Left cardiac atrium (tissue), 4 donors: ENCODE measurements around the gene CYB561D1. TPM values are rescaled to one million over a fixed set of nuclear protein-coding genes. Genes with fewer than 3 reads are reported as not detected.
A peak's percentile ranks its signal among the peaks of the same experiment; 100 is the strongest.

Experiments
- ATAC-seq, 2 donors: fragments of 200-7000 bp; cut with Tn5 transposase; one replicate each; pipeline ENCODE4 v1.9.1; 2020; ENCODE audit warnings: mild to moderate bottlenecking in 2 of 2, moderate library complexity in 2 of 2
- DNase-seq: peaks from one replicate; pipeline ENCODE4 v3.0.0-alpha.2; 2020
- intact Hi-C, 2 donors: fragments of 100-400 bp; cut with DNase I; formaldehyde crosslinking; loops; one replicate each; pipeline versions ENCODE4 v1.14.1 to v1.15.1; 2022 to 2023
- total RNA-seq, 2 donors: library from RNA; stranded (reverse); fragmentation: NEBNext Ultra II Directional; extraction: Animal tissue kit (Norgen Biotek cat#: 25700); gene quantifications; one replicate each; pipeline ENCODE4 v1.2.1, GENCODE V29; 2021
- donor health status: DM: no; HTN: yes; CAD: no.
- donor health status: DM: no; HTN: yes; CAD: no; lungs with severe emphysema.
- donor health status: DM: yes; HTN: yes; CAD: no.
- donor health status: Dilated cardiomyopathy.

The CYB561D1 gene
- total RNA-seq, 2 donors from 2014 or later: 5.8 to 5.9 TPM

- no peak for DNase-seq
- ATAC-seq: no peak
- intact Hi-C loops: loop anchor here in 1 of 2 donors (10.0 kb wide), 1 partner anchor 273 kb away; no protein-coding TSS in a partner anchor
These were observed 43.7 kb downstream of the CYB561D1 start for GRCh38 chr1:109537450-109538178.

GRCh38 chr1:109538827-109539555 lies 45.1 kb downstream of the CYB561D1 start:
- ATAC-seq: no peak
- no peak for DNase-seq
- intact Hi-C loops: loop anchor here in 1 of 2 donors (10.0 kb wide), 1 partner anchor 274 kb away; no protein-coding TSS in a partner anchor

GRCh38 chr1:109539676-109540075 lies 45.8 kb downstream of the CYB561D1 start, which contains the start of gene GPR61:
TSS of gene GPR61 (plus strand) at chr1:109539872. CDS start at chr1:109543023, 3,151 bp downstream.
- no peak for ATAC-seq
- DNase-seq: no peak
- intact Hi-C loops: loop anchor here (5.0 to 10.0 kb wide), 3 partner anchors 228 to 445 kb away; partner anchors contain the start of gene AHCYL1 (in 1 of the 2)

GRCh38 chr1:109541102-109541501 lies 47.2 kb downstream of the CYB561D1 start:
- no peak for DNase-seq
- intact Hi-C loops: loop anchor here (5.0 to 10.0 kb wide), 2 partner anchors 226 to 444 kb away; partner anchors contain the start of gene AHCYL1 (in 1 of the 2)
- no peak for ATAC-seq

GRCh38 chr1:109542657-109543056 lies 48.8 kb downstream of the CYB561D1 start:
- no peak for ATAC-seq
- no peak for DNase-seq
- intact Hi-C loops: loop anchor here (5.0 to 10.0 kb wide), 2 partner anchors 225 to 442 kb away; partner anchors contain the start of gene AHCYL1 (in 1 of the 2)

- no peak for ATAC-seq
- DNase-seq: no peak
- intact Hi-C loops: loop anchor here (5.0 to 10.0 kb wide), 2 partner anchors 224 to 441 kb away; partner anchors contain the start of gene AHCYL1 (in 1 of the 2)
These were observed 49.5 kb downstream of the CYB561D1 start for GRCh38 chr1:109543283-109543987.

GRCh38 chr1:109543988-109544735 lies 50.3 kb downstream of the CYB561D1 start:
- no peak for DNase-seq
- intact Hi-C loops: loop anchor here (5.0 to 10.0 kb wide), 2 partner anchors 223 to 441 kb away; partner anchors contain the start of gene AHCYL1 (in 1 of the 2)

GRCh38 chr1:109546311-109547109 lies 52.6 kb downstream of the CYB561D1 start:
- DNase-seq: peak; percentile 89
- ATAC-seq: peak; percentile 61 to 63
- intact Hi-C loops: loop anchor here (1.0 to 10.0 kb wide), 5 partner anchors 74 to 438 kb away; partner anchors contain the start of gene AHCYL1 (in 1 of the 2)

More at GRCh38 chr1:109543988-109544735, 50.3 kb downstream of the CYB561D1 start:
- no peak for ATAC-seq

GRCh38 chr1:109547463-109548320 lies 53.8 kb downstream of the CYB561D1 start:
- intact Hi-C loops: loop anchor here (2.0 to 10.0 kb wide), 4 partner anchors 73 to 437 kb away; partner anchors contain the start of gene AHCYL1 (in 1 of the 2)
- DNase-seq (no peak), ATAC-seq (peak in 1 of 2 donors; percentile 22)

- DNase-seq: peak; percentile 97
- intact Hi-C loops: loop anchor here (5.0 to 10.0 kb wide), 2 partner anchors 79 to 436 kb away; partner anchors contain the start of gene AHCYL1 (in 1 of the 2)
These were observed 54.7 kb downstream of the CYB561D1 start, which contains the start of gene GNAI3 for GRCh38 chr1:109548321-109549267. TSS of gene GNAI3 (plus strand) at chr1:109548615. CDS start at chr1:109548721, 106 bp downstream.

More at GRCh38 chr1:109548321-109549267, 54.7 kb downstream of the CYB561D1 start, which contains the start of gene GNAI3:
- ATAC-seq: peak; percentile 98 to 99

Other genes with a start within 250 kb of the CYB561D1 start
- gene CELSR2, start 244.6 kb upstream of the CYB561D1 start, total RNA-seq: 10 to 100 TPM; 15.6 to 21.1 TPM
- gene PSRC1, start 210.9 kb upstream of the CYB561D1 start, total RNA-seq: 1 to 10 TPM; 2.3 to 2.5 TPM
- gene MYBPHL, start 187.1 kb upstream of the CYB561D1 start, total RNA-seq: 100 to 1,000 TPM; 220 to 239 TPM
- 100 to 1,000 TPM; 139 to 157 TPM for gene SORT1, start 96.2 kb upstream of the CYB561D1 start, total RNA-seq
- 10 to 100 TPM; 41.5 to 62.8 TPM for gene PSMA5, start 67.6 kb upstream of the CYB561D1 start, total RNA-seq
- gene SYPL2, start 27.5 kb upstream of the CYB561D1 start, total RNA-seq: 10 to 100 TPM; 12.3 to 15.4 TPM
- 1 to 10 TPM; 2.5 to 3.4 TPM for gene ATXN7L2, start 10.2 kb upstream of the CYB561D1 start, total RNA-seq
- gene AMIGO1, start 15.6 kb downstream of the CYB561D1 start, total RNA-seq: 10 to 100 TPM in 1 of 2 donors, 1 to 10 TPM in 1; 9.3 to 12.6 TPM
- gene GPR61, start 45.8 kb downstream of the CYB561D1 start, total RNA-seq: under 1 TPM in 1 of 2 donors, not detected in 1; 0.55 TPM
- gene GNAI3, start 54.5 kb downstream of the CYB561D1 start, total RNA-seq: 1 to 10 TPM; 3.4 to 4.6 TPM
- not detected for gene GNAT2, start 125.5 kb downstream of the CYB561D1 start, total RNA-seq
- 10 to 100 TPM; 13.1 to 25.8 TPM for gene AMPD2, start 125.7 kb downstream of the CYB561D1 start, total RNA-seq
- gene GSTM4, start 162.0 kb downstream of the CYB561D1 start, total RNA-seq: 10 to 100 TPM; 27.5 to 32.5 TPM
- 10 to 100 TPM; 36.7 to 44.4 TPM for gene GSTM2, start 174.0 kb downstream of the CYB561D1 start, total RNA-seq
- not detected for gene GSTM1, start 193.7 kb downstream of the CYB561D1 start, total RNA-seq
- gene GSTM5, start 218.2 kb downstream of the CYB561D1 start, total RNA-seq: 1 to 10 TPM; 3.0 to 6.9 TPM
- 10 to 100 TPM; 46.8 to 68.7 TPM for gene GSTM3, start 246.9 kb downstream of the CYB561D1 start, total RNA-seq